H1 (cell line): Measurements from ENCODE around the gene SLC6A6. TPM values are rescaled to one million over a fixed set of nuclear protein-coding genes. Genes with fewer than 3 reads are reported as not detected.

Source experiments
- CTCF ChIA-PET: fragments of 300-600 bp; sonication (Branson Sonifier 250); formaldehyde crosslinking; loops from one replicate; lab custom pipeline; 2021; ENCODE audit not compliant: partially characterized antibody; lab: Charles Lee
- POLR2A ChIA-PET: fragments of 300-600 bp; sonication (Branson Sonifier 250); formaldehyde crosslinking; loops from one replicate; lab custom pipeline; 2021; ENCODE audit warnings: inconsistent platforms; ENCODE audit not compliant: partially characterized antibody; lab: Charles Lee
- DNase-seq, 2 experiments: peaks; one replicate each; pipeline versions ENCODE4 v3.0.0 to v3.0.0-alpha.2; 2010 to 2022; ENCODE audit warnings: low spot score in 2 of 2, low read depth in 1 of 2, mixed read lengths in 1 of 2
- FAIRE-seq: peaks from 2 replicates; lab custom pipeline; 2011; peaks lifted over from hg19 to GRCh38; lab: Jason Lieb, UNC
- H2AFZ ChIP-seq: 2 replicates; pipeline ENCODE4 v1.8.1; 2012; ENCODE audit warnings: low read length, inconsistent platforms
- H2AK5ac ChIP-seq: 2 replicates; pipeline ENCODE4 v1.6.1; 2013; ENCODE audit warnings: low read depth, low read length
- H2BK120ac ChIP-seq: replicated peaks from 2 replicates; pipeline ENCODE3; 2013; ENCODE audit warnings: low read depth, low read length, inconsistent platforms
- H2BK12ac ChIP-seq: 2 replicates; pipeline ENCODE4 v1.6.1; 2013; ENCODE audit warnings: low read depth, low read length
- H2BK15ac ChIP-seq: 2 replicates; pipeline ENCODE4 v1.6.1; 2013; ENCODE audit warnings: low read length
- H2BK20ac ChIP-seq: 2 replicates; pipeline ENCODE4 v1.6.1; 2013; ENCODE audit warnings: low read length
- H2BK5ac ChIP-seq: 2 replicates; pipeline ENCODE4 v1.6.1; 2013; ENCODE audit warnings: low read depth, low read length
- H3K14ac ChIP-seq: 2 replicates; pipeline ENCODE4 v1.6.1; 2013; ENCODE audit warnings: inconsistent platforms; ENCODE audit not compliant: insufficient read length
- H3K18ac ChIP-seq: 2 replicates; pipeline ENCODE4 v1.6.1; 2013; ENCODE audit warnings: low read length; ENCODE audit errors: extremely low read depth
- H3K23ac ChIP-seq: 2 replicates; pipeline ENCODE4 v1.6.1; 2013; ENCODE audit warnings: inconsistent platforms; ENCODE audit not compliant: insufficient read length
- H3K23me2 ChIP-seq: 2 replicates; pipeline ENCODE4 v1.6.1; 2013; ENCODE audit warnings: low read depth, low read length
- H3K27ac ChIP-seq: 2 replicates; pipeline ENCODE4 v1.6.1; 2011; ENCODE audit warnings: low read depth, low read length, inconsistent platforms
- H3K27me3 ChIP-seq, 4 experiments: replicated peaks in 1 of 4; 1 replicate in 1 of 4; 2 replicates in 3 of 4; pipeline versions ENCODE4 v1.6.1 to v1.8.1; 2011 to 2013; ENCODE audit warnings: low read length in 3 of 4, mild to moderate bottlenecking in 3 of 4, inconsistent platforms in 2 of 4, mixed read lengths in 2 of 4, moderate library complexity in 1 of 4; ENCODE audit not compliant: control insufficient read depth in 3 of 4, insufficient read depth in 3 of 4; ENCODE audit errors: extremely low read depth in 1 of 4
- H3K36me3 ChIP-seq, 4 experiments: 2 replicates each; pipeline versions ENCODE4 v1.6.1 to v1.8.1; 2011 to 2013; ENCODE audit warnings: mild to moderate bottlenecking in 4 of 4, low read length in 3 of 4, moderate library complexity in 2 of 4, control low read depth in 1 of 4, inconsistent platforms in 1 of 4; ENCODE audit not compliant: insufficient read depth in 4 of 4, control insufficient read depth in 2 of 4
- H3K4ac ChIP-seq: replicated peaks from 2 replicates; pipeline ENCODE3; 2013; ENCODE audit warnings: low read length, low read depth, mixed read lengths, inconsistent platforms; ENCODE audit not compliant: insufficient read length
- H3K4me1 ChIP-seq, 4 experiments: replicated peaks in 1 of 4; 1 replicate in 1 of 4; 2 replicates in 3 of 4; pipeline versions ENCODE4 v1.6.1 to v1.8.1; 2011 to 2013; ENCODE audit warnings: low read length in 3 of 4, inconsistent platforms in 2 of 4, mixed read lengths in 1 of 4; ENCODE audit not compliant: insufficient read depth in 4 of 4, control insufficient read depth in 3 of 4
- H3K4me2 ChIP-seq, 2 experiments: 2 replicates each; pipeline versions ENCODE4 v1.6.1 to v1.8.1; 2011 to 2013; ENCODE audit warnings: low read depth in 2 of 2, low read length in 2 of 2, control low read depth in 1 of 2, inconsistent platforms in 1 of 2, mild to moderate bottlenecking in 1 of 2; ENCODE audit not compliant: insufficient read depth in 1 of 2
- H3K4me3 ChIP-seq, 4 experiments: fragments of 200-600, 300-600 bp in 1 of 4; sonication (generic), shearing (Covaris generic), sonication (Bioruptor Twin) in 1 of 4; 2 replicates each; pipeline versions ENCODE4 v1.5.1 to v1.8.1; 2011 to 2016; ENCODE audit warnings: low read length in 4 of 4, low read depth in 3 of 4, control low read depth in 2 of 4, inconsistent platforms in 2 of 4, mild to moderate bottlenecking in 2 of 4, mixed read lengths in 1 of 4, moderate library complexity in 1 of 4; ENCODE audit not compliant: insufficient read depth in 2 of 4; ENCODE audit errors: extremely low read depth in 1 of 4
- H3K56ac ChIP-seq: replicated peaks from 2 replicates; pipeline ENCODE3; 2013; ENCODE audit warnings: low read depth, mild to moderate bottlenecking, mixed read lengths, low read length, inconsistent platforms; ENCODE audit not compliant: insufficient read length
- H3K79me1 ChIP-seq: 2 replicates; pipeline ENCODE4 v1.6.1; 2013; ENCODE audit warnings: low read depth, low read length, control low read depth
- H3K79me2 ChIP-seq, 2 experiments: 2 replicates each; pipeline versions ENCODE4 v1.6.1 to v1.8.1; 2012 to 2013; ENCODE audit warnings: low read length in 2 of 2, mild to moderate bottlenecking in 2 of 2, inconsistent platforms in 1 of 2; ENCODE audit not compliant: insufficient read depth in 2 of 2, control insufficient read depth in 1 of 2
- H3K9ac ChIP-seq, 4 experiments: replicated peaks in 1 of 4; 1 replicate in 1 of 4; 2 replicates in 3 of 4; pipeline versions ENCODE4 v1.6.1 to v1.8.1; 2011 to 2013; ENCODE audit warnings: low read depth in 3 of 4, low read length in 3 of 4, control low read depth in 2 of 4, mild to moderate bottlenecking in 2 of 4, moderate library complexity in 2 of 4, inconsistent platforms in 1 of 4; ENCODE audit errors: extremely low read depth in 1 of 4
- H3K9me3 ChIP-seq, 2 experiments: 2 replicates each; pipeline versions ENCODE4 v1.6.1 to v1.8.1; 2012 to 2013; ENCODE audit warnings: mild to moderate bottlenecking in 2 of 2, moderate library complexity in 2 of 2, control low read depth in 1 of 2, inconsistent platforms in 1 of 2, low read depth in 1 of 2, low read length in 1 of 2, mixed read lengths in 1 of 2; ENCODE audit not compliant: insufficient read depth in 2 of 2
- H4K20me1 ChIP-seq, 2 experiments: replicated peaks in 1 of 2; 2 replicates each; pipeline versions ENCODE3 to v1.8.1; 2011 to 2013; ENCODE audit warnings: inconsistent platforms in 2 of 2, low read length in 2 of 2, mild to moderate bottlenecking in 1 of 2; ENCODE audit not compliant: insufficient read depth in 2 of 2, control insufficient read depth in 1 of 2
- H4K5ac ChIP-seq: 2 replicates; pipeline ENCODE4 v1.6.1; 2013; ENCODE audit warnings: low read length, low read depth, mixed read lengths, inconsistent platforms; ENCODE audit not compliant: insufficient read length
- H4K8ac ChIP-seq: 2 replicates; pipeline ENCODE4 v1.8.0; 2013; ENCODE audit warnings: mild to moderate bottlenecking, moderate library complexity, low read length, inconsistent platforms; ENCODE audit not compliant: insufficient read depth; ENCODE audit errors: extremely low read depth
- H4K91ac ChIP-seq: replicated peaks from 2 replicates; pipeline ENCODE3; 2013; ENCODE audit warnings: low read length, mixed read lengths, inconsistent platforms; ENCODE audit not compliant: insufficient read length
- MAX ChIP-seq: IDR thresholded peaks from 2 replicates; pipeline ENCODE4 v1.6.1; 2012; ENCODE audit warnings: inconsistent platforms
- NRF1 ChIP-seq: IDR thresholded peaks from 2 replicates; pipeline ENCODE4 v1.6.1; 2011; ENCODE audit warnings: mild to moderate bottlenecking, low read depth, low read length, improper control_type of control experiment
- RBBP5 ChIP-seq: IDR thresholded peaks from 2 replicates; pipeline ENCODE4 v1.7.1; 2012; ENCODE audit warnings: low read depth, mild to moderate bottlenecking, inconsistent platforms, low read length, moderate library complexity, borderline replicate concordance
- WGBS, 2 experiments: shearing (Covaris generic) in 1 of 2; methylation state at CpG; one replicate each; pipeline versions ENCODE4 v1.1.6 to v1.1.7; 2013 to 2015; ENCODE audit warnings: low lambda C conversion rate in 2 of 2, mixed read lengths in 2 of 2, inconsistent platforms in 1 of 2, low coverage in 1 of 2, missing lambda C conversion rate in 1 of 2; ENCODE audit not compliant: insufficient replicate concordance in 2 of 2, insufficient coverage in 1 of 2, insufficient read length in 1 of 2; ENCODE audit errors: extremely low coverage in 1 of 2, missing lambda C conversion rate in 1 of 2; 5-methylcytosine and 5-hydroxymethylcytosine counted together
- polyA plus RNA-seq, 7 experiments: library from polyadenylated mRNA; depleted of rRNA in 3 of 7; stranded (reverse) in 5 of 7; unstranded in 2 of 7; fragments of >200 nt in 5 of 7; fragments of 200-250 nt in 2 of 7; gene quantifications; 1 replicate in 5 of 7; 2 replicates in 1 of 7; 4 replicates in 1 of 7; pipeline versions ENCODE4 v1.2.1 to v1.2.3, GENCODE V29; 2011 to 2013; ENCODE audit warnings: missing spikeins in 2 of 7, mixed read lengths in 2 of 7
- total RNA-seq: library from RNA; stranded (reverse); fragmentation: NEBNext Ultra II Directional; extraction: Animal tissue kit (Norgen Biotek cat#: 25700); gene quantifications from 2 replicates; pipeline ENCODE4 v1.2.1, GENCODE V29; 2021

SLC6A6 gene
- total and polyA plus RNA-seq, 2 of the 8 experiments (the other 6 are each of a cell fraction or from before 2014, with no cell fraction given), result 66.2 to 144 TPM

- Histone ChIP-seq H3K9ac (no peak overlapping the region), H3K4me1 (peaks cover 0 to 3% (median 1%) of the 10 kb centered on the region in 4 experiments; a peak in 3 of 7 replicates), H3K79me1 (no peaks in the 10 kb centered on the region), H3K9me3 (no peaks in the 10 kb centered on the region), H3K27me3 (no peaks in the 10 kb centered on the region; a peak in 1 of 7 replicates), H3K23me2 (no peaks in the 10 kb centered on the region), H3K18ac (no peak overlapping the region), H3K79me2 (no peaks in the 10 kb centered on the region), H4K8ac (no peak overlapping the region), H2BK15ac (no peak overlapping the region), H2BK120ac (no peak overlapping the region), H2BK12ac (no peak overlapping the region), H3K4me3 (no peak overlapping the region), H4K20me1 (no peaks in the 10 kb centered on the region), H3K36me3 (no peaks in the 10 kb centered on the region), H3K56ac (no peak overlapping the region), H3K14ac (no peak overlapping the region), H3K23ac (no peak overlapping the region), H2AFZ (no peak overlapping the region), H2BK20ac (no peak overlapping the region), H2BK5ac (no peak overlapping the region), H4K91ac (no peak overlapping the region), H4K5ac (no peak overlapping the region), H3K27ac (no peak overlapping the region), H2AK5ac (no peak overlapping the region), H3K4me2 (no peak overlapping the region), H3K4ac (no peak overlapping the region)
- no peak for TF ChIP-seq RBBP5
- no peak for TF ChIP-seq NRF1
- no peak for TF ChIP-seq MAX
- CTCF ChIA-PET, result interaction anchor here (0.6 to 5.7 kb wide), 9 partner anchors 11 to 939 kb away, joined by 3 to 42 read pairs (median 6); partner anchors contain the start of gene SLC6A6
- POLR2A ChIA-PET, result interaction anchor here (2.0 kb wide), 1 partner anchor 13 kb away, joined by 7 read pairs; no protein-coding TSS in a partner anchor
- FAIRE-seq, result no peak
- no peak for DNase-seq
- WGBS, 2 experiments, result 90% methylated on average over 5 of the region's 5 CpGs; no CpG with 5 or more reads in 1 of the 2 experiments
Observed at GRCh38 chr3:14388201-14388600, 14.2 kb upstream of the SLC6A6 start.
